Stimulated activated CD8-positive, alpha-beta memory T cell treated with anti-CD3 and anti-CD28 coated beads, Interleukin-4, amount 100 ng/mL, for 4 hours (primary cell): ENCODE data around the gene MAP3K14.
A peak's percentile ranks its signal among the peaks of the same experiment; 100 is the strongest.

Experiments used
- DNase-seq, 2 donors: peaks; one replicate each; pipeline ENCODE4 v3.0.0-alpha.2; 2020; ENCODE audit warnings: low read depth in 2 of 2, low spot score in 1 of 2

MAP3K14 gene

DNA sequence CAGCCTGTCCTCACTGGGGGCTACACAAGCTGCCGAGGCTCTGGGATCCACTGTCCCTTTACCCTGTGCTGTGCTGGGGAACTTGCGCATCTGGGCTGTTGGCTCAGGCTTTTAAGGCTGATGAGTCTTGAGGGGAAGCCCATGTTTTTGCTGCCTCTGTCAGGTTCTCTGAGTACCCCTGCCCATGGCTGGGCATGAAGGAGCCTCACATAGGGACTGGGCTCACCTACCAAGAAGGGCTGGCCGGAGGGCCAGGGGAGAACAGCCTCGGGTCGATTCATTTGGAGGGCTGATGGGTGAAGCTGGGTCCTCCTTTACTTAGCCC, 80.6 kb downstream of the MAP3K14 start:
- no peak for DNase-seq

DNA sequence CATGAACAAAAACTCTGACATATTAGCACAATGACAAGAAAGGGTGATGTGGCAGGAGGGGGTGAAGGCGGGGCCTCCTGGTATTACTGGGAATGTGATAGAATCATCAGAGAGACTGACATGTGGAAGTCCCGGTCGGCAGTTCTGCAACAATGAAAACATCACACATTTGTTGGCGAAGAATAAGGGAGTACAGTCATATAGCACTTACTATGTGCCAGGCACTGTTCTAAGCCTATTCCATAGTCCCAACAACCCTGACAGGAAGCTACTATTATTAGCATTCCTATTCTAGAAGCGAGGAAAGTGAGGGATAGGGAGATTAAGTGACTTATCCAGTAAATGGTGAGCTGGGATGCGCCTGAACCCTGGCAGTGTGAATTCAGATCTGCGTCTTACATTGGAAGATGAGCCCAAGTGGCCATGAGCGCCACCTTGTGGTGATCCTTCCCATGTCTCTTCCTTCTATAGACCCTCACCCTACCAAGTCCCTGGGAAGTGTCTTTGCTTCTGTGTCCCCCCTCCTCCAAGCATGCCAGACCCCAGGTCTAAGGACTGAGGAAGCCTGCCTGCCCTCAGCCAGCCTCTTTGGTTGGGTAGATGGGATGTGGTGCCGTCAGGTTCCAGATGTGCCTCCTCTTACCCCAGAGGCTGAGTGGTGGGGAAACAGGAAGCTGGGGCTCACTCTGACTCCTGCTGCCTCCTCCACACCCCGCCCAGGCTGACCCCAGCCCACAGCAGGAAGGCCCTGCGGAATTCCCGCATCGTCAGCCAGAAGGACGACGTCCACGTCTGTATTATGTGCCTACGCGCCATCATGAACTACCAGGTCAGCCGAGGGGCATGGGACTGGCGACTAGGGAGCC, 81.2 kb downstream of the MAP3K14 start:
- DNase-seq, result peak in 1 of 2 donors; percentile 75

DNA sequence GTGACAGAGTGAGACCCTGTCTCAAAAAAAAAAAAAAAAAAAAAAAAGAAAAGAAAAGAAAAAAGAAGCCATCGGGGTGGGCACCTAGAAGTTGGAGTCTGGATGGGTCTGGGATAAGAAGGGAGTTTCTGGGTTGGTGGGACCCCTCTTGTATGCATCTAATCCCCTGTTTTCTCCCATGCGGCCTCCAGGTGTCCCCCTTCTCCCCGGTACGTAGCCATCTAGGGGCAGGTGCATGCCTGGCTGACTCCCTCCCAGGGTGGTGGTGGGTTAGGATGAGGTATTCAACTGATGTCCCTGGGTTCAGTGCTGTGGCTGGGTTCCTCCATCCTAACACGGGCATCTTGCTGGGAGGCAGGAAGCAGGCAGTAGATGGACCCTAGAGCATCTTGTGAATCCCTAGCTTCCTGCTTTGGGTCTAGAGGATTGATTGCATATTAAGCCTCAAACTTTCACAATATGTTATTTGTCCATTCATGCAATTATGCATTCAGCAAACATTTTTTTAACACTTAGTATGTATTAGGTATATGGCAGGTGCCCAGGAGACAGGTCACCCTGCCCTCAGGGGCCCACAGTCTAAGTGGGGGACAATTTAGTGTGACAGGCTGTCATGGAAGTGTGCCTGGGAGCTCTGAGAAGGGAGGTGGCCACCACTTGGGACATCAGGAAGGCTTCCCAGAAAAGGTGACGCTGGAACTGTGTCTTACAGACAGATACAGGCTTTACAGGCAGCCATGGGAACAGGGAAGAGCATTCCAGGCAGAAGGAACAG, 82.0 kb downstream of the MAP3K14 start:
- DNase-seq, result no peak

DNA sequence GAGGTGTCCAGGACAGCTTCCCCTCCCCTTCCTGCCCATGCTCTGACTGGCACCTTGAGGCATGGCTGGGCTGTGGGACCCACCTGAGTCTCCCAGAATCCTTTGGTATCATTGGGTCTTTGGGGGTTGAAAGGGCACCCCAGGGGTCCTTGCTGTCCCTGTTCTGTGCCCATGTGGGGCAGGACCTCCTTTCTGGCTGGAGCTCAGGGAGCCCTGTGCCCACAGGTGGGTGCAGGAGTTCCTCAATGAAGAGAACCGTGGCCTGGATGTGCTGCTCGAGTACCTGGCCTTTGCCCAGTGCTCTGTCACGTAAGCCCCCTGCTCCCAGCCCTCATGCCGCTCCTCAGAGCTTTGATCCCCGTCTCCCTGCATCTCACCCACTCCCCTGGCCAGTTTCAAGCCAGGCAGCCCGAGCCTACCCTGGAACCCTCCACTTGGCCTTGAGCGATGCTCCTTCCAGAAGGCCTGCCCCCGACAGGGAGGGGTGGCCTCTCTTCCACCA, 83.3 kb downstream of the MAP3K14 start:
- no peak for DNase-seq

DNA sequence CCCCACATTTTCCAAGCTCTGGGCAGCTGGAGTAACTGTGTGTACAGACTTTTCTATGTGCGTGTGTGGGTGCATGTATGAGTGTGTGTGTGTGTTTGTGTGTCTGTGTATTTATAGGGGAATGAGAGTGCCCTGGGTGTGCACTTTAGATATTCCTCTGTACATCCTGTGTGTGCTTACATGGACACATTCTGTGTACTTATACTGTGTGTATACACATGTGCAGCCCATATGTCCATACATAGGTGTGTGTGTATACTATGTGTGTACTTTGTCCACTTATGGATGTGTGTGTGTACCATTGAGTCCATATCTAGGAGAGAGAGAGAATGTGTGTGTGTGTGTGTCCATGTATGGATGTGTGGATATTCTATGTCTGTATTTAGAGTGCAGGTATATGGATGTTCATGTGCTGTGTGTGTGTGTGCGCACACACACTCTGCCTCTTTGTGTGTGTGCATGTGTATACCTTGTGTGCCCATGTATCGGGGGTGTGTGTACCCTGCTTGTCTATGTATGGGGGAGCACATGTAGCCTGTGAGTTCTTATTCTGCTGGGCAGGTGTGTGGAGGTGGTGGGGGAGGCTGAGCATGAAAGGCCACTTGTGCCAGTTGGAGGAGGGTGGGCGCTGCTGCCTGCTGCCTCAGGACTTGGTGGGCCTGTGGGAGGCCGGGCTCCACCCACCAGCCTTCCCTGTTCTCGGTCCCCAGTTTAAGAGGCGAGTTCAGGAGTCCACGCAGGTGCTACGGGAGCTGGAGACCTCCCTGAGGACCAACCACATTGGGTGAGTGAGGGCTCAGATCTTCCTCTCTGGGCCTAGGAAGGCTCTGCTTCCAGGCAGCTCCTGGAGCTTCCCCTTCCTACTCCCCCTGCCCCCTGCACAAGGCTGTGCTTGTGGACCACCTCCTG, 84.1 kb downstream of the MAP3K14 start:
- DNase-seq, result no peak

DNA sequence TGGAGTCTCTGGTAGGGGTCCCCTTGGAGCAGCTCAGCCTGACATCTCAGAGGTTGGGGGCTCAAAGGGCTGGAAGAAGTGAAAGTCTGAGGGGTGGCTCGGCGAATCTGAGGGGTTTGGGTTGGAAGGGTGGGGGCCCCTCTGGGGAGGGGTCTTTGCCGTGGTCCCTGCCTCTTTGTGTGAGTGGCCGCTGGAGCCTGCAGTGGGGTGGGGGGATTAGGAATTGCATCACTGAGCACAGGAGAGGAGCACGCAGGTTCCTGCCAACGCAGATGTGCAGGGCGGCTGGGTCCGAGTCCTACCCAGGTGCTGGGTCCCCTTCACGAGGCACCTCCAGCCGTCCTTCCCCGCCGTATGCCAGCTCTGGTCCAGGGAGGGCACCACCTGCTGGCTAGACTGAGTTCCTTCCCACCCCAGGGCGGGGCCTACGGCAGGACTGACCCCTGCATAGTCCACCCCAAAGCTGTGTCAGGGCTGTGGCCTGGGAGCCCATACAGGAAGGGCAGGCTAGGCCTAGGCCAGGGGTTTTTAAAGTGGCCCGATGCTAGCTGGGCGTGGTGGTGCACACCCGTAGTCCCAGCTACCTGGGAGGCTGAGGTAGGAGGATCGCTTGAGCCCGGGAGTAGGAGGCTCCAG, 85.2 kb downstream of the MAP3K14 start:
- DNase-seq, result no peak

DNA sequence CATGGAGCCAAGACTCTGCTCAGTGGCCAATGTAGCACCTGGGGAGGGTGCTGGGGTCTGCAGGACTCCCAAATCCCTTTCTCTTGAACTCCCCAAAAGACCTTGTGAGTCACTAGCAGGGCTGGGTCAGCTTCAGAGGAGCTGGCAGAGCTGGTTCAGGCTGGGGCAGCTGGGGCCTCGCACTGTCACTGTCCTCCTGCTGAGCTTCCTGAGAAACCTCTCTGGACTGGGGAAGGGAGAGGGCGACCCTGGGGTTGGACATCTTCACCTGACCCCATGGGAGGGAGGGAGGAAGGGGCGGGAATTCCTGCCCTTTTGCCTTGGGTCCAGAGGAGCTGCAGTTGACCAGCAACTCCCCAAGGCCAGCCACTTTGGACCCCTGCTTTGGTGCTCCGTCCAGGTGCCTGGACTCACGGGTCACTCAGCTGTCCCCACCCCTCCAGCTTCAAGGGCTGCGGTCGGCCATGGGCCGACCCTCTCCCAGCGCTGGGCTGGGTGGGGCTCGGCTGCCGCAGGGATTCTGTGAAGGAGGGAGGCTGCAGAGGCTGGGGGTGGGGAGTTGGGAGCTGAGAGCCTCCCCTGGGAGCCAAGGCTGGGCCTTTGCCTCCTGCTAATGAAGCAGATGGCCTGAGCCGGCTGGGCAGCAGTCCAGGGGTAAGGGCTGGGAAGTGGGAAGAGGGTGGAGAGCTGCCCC, 85.9 kb downstream of the MAP3K14 start:
- DNase-seq, result no peak

DNA sequence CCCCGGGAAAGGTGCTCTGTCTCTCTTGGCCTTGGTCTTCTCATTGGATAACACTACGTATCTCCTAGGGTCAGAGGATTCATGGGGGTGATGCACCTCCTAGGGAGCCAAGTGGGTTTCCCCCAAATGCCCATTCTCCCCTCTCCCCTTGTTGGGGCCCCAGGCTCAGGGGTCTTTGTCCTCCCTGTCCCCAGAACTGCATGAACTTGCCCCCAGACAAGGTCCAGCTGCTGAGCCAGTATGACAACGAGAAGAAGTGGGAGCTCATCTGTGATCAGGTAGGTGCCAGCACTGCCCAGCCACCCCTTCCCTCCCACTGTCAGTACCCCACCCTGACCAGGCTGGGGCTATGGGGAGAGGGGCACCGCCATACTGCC, 86.4 kb downstream of the MAP3K14 start:
- no peak for DNase-seq

DNA sequence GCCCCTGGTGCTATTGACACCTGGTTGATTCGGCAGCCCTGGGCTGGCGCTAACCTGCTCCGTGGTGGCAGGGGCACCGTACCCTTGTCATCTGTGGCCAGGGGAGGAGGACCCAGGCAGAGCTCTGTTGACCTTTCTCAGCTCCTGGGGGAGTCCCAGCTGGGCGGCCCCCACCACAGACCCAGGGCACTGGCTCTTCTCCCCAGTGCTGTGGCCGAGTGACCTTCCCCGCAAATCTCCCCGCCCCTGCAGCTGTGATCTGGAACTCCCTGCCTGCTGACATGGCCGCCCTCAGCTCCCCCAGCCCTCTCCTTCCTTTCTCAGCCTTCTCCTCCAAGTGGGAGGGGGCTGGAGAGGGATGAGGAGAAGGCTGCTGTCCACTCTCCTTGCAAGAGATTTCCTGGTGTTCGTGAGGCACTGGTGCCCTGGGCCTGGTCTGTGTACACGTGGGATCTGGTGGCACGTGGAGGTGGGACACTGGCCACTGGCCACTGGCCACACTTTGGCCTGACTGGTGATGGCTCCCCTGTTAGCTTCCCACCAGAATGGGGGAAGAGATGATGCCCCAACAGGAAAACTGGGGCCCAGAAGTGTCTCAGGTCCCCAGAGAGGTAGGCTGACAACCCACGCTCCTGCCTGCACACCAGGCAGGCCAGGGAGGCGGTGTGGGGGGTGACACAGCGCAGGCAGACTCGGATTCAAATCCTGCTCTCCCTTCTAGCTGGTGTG, 87.0 kb downstream of the MAP3K14 start:
- no peak for DNase-seq

DNA sequence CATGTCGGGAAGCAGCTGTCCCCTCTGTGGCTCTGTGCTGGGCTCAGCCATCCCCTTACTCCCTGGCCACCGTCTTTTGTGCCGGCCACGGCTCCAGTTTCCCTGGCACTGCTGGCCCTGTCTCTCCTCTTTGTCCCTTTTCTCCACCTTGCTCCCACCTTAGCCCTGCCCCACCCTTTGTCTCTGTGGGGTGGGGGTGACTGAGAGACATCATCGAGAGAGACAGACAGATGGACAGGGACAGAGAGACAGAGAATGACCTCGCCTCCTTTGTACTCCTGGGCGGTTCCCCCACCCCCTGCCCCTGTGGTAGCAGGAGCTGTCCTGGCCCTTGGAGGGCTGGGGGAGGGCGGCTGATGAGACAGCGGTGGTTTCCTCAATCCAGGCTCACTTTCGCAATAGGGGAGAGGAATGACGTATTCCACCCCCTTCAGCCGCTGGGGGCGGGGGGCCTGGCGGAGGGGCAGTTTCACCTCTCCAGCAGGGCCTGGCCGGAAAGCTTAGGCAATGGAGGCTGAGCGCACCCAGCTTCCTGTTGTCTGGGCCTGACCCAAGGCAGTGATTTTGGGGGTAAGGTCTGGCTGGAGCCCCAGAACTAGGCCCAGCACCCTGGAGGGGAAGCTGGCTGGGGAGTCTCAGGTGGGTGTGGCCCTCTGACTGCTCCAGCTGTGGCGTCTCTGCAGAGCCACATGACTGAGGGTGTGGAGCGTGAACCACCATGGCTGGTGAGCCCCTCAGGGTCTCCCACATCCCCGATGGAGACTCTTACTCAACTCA, 87.9 kb downstream of the MAP3K14 start:
- DNase-seq, result peak; percentile 46 to 75

DNA sequence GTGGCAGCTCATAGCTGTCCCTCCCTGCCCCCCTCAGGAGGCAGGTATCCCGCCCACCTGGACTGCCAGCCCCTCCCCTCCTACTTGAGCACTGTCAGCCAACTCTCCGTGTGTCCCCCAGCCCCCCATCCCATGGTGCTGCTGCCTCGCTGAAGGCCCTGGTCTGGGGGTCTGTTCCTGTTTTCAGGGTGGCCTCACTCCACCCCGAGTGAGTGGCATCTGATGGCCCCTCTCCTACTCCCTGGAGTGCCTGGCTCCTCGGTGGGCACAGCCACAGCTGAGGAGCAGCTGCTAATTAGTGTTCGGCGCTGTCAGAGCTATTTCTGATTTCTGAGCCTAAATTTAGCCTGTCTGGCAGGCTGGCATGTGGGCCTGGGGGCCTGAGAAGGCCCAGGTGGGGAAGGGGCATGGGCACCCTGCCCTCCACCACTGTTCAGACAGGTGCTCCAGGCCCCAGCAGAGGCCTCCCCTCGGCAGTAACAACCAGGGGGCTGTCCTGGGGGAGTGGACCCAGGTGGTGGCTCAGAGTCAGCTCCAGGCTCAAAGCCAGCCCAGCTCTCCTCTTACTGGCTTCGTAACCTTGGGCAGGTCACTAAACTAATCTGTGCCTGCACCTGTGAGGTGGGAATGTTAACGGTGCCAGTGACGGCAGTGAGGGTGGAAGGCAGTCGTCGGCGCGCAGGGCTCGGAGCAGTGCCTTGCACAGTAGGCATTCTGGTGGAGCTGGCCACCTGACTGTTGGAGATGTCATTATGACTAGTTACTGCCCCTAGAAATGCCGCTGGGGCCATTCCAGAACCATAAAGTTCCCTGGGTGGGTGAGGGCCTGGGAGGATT, 88.7 kb downstream of the MAP3K14 start:
- no peak for DNase-seq

DNA sequence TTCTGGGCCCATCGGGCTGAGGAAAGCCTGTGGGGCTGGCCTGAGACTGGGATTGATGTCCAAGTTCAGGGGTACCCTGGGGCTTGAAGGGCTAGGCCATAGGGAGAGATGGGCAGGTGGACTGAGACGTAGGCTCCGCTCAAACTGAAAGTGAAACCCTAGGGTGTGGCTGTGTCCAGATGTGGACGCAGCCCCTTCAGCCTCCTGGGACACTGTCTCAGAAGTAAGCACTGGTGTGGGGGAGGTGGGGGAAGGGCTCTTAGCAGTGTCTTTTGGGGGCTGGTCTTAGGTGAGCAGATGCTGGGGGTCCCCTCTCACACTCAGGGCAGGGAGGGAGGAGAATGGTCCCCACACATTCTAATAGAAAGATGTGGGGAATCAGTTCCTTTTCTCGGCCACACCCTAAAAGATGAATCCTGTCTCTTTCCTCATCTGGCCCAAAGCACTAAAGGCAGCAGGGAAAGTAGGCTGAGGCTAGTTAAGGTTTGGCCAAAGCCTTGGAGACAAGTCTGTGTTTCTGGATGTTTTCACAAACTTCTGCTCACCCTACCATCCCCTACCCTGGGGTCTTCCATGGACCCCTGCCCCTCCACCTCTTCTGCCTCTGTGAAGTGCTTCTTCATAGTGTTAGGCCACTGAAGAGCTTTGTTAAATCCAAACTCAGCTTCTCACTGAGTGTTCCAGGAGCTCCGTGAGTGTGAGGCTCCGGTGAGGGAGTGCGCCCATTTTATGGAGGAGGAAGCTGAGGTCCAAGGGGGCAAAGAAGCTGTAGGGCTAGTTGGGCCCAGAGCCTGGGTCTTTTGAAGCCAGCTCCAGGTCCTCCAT, 89.5 kb downstream of the MAP3K14 start:
- DNase-seq, result no peak

DNA sequence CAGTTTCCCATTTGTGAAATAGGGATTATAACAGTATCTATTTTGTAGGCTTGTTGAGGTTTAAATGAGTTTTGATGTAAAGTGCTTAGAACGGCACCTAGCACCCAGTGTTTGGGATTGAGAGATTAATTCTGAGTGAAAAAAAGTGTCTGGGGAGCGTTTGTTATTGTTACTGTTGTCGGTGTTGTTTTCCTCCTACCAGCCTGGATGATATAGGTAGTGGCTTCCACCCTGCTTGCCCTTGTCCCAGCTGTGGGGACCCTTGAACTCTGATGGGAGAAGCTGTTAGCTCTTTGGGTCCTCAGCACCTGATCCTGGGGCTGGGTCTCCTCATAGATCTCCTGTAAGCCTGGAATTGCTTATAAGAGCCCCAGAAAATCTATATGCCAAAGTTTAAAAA, 90.2 kb downstream of the MAP3K14 start:
- no peak for DNase-seq

DNA sequence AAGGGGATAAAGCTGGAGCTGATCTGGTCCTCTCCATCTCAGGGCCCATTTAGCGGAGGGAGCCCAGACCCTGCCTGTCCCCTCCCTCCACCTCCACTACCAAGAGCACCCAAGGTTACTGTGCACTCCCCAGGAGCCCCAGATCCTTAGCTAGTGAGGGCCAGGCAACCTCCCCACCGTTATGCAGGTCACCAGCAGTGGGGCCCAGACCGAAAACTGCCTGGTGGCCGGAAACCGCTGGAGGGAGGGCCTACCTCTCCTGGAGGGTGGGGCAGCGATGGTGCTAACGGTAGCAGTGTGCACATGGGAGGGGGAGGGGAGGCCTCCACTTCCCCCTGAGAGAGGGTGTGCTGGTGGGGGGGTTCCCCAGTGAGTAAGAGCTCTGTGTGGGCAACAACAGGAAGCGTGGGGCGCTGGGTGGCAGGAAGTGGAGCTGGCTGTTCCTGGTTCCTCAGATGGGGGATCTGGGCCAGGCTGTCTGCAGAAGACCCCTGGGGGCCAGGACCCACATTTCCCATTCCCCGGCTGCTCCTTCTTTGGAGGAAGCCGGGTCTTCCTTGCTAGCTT, 90.8 kb downstream of the MAP3K14 start:
- peak; percentile 86 to 96 for DNase-seq

DNA sequence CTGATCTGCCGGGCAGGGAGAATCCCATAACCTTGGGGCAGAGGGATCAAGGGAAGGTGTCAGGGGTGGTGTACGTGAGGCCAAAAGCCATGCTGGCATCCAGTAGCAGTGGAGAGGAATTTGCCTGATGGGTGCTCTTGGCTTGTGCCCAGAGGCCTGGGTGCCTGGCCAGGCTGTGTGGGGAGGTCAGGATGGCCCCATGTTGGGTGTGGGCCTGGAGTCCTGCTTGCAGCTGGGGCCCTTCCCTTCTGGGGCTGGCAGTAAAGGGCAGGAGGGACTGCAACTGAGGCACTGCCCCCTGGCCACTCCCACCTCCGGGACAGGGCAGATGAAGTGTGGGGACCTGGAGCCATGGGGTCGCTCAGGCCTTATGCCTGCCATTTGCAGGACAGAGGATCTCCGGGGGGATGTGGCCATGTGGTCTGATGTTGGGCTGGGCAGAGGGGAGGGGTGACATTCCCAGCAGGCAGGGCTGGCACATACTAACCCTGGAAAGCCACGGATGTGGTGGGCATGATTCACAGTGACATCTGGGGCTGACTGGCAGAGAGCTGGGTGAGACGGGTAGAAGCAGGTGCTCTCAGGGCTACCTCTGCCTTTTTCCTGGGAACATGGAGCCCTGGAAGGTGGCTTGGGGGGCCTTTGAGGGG, 91.6 kb downstream of the MAP3K14 start:
- DNase-seq, result no peak

DNA sequence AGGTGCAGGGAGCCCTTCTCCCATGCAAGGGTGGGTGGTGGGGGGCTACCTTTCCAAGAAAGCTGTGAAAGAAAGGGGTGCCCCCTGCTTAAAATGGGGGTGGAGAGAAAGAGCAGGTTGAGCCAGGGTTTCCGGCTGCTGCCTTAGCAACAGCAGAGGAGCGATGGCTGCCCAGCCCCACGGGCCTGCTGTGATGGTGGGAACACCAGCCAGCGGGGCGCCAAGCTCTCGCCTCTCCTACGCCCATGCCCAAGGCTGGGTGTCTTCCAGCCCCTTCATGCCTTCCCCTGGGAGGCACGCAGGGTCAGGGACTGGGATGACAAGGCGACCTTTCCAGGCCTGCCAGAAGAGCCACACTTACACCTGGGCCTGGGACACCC, 92.2 kb downstream of the MAP3K14 start:
- no peak for DNase-seq
